SU-DHL-6 (cell line): ENCODE measurements around the gene KLHL17.

ENCODE experiments used
- EZH2phosphoT487 ChIP-seq: fragments of 200-600 bp; sonication (generic), shearing (Covaris generic); conservative IDR thresholded peaks from 2 replicates; pipeline ENCODE4 v1.6.1; 2018; ENCODE audit warnings: mild to moderate bottlenecking, antibody characterized with exemption, low read length, moderate library complexity, mixed read lengths
- TF ChIP-seq, protein P1 (sequence below): fragments of 200-600 bp; sonication (generic); IDR thresholded peaks from one replicate; pipeline ENCODE4 v1.5.1; 2017; ENCODE audit warnings: antibody characterized with exemption, mild to moderate bottlenecking, low read length, moderate library complexity; ENCODE audit not compliant: insufficient read depth, poor library complexity, severe bottlenecking

DNA sequence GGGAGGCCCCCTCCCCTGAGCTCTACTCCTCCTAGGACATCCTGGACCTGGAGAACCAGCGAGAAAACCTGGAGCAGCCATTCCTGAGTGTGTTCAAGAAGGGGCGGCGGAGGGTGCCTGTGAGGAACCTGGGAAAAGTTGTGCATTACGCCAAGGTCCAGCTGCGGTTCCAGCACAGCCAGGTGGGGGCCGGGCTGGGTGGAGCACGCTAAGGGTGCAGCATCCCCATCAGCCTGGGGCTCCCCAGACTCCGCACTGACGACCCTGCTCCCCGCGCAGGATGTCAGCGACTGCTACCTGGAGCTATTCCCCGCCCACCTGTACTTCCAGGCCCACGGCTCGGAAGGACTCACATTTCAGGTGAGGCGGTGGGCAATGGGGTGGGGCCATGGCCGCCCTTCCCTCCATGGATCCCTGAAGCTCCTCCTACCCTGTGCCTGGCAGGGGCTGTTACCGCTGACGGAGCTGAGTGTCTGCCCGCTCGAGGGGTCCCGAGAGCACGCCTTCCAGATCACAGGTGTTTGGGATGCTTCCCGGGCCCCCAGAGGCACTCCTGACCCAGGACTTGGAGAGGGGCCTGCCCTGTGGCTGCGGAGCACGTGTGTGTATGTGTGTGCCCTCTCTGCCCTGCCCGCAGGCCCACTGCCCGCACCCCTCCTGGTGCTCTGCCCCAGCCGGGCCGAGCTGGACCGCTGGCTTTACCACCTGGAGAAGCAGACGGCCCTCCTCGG, 10.0 kb downstream of the KLHL17 start:
- TF ChIP-seq, protein P1, sequence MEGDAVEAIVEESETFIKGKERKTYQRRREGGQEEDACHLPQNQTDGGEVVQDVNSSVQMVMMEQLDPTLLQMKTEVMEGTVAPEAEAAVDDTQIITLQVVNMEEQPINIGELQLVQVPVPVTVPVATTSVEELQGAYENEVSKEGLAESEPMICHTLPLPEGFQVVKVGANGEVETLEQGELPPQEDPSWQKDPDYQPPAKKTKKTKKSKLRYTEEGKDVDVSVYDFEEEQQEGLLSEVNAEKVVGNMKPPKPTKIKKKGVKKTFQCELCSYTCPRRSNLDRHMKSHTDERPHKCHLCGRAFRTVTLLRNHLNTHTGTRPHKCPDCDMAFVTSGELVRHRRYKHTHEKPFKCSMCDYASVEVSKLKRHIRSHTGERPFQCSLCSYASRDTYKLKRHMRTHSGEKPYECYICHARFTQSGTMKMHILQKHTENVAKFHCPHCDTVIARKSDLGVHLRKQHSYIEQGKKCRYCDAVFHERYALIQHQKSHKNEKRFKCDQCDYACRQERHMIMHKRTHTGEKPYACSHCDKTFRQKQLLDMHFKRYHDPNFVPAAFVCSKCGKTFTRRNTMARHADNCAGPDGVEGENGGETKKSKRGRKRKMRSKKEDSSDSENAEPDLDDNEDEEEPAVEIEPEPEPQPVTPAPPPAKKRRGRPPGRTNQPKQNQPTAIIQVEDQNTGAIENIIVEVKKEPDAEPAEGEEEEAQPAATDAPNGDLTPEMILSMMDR, result no peak
- no peak for TF ChIP-seq EZH2phosphoT487
